GM18858 (cell line): ENCODE measurements around the gene NAGPA.
A peak's percentile ranks its signal among the peaks of the same experiment; 100 is the strongest.
"Not testable (repeated sequence)": the region's sequence is repeated elsewhere in the genome, so short reads cannot be mapped to it uniquely, and the experiment has no call there.

Experiments used
- ATAC-seq: cut with Tn5 transposase; IDR thresholded peaks from one replicate; pipeline ENCODE4 v1.9.1; 2021; ENCODE audit not compliant: unreplicated experiment

The NAGPA gene

GRCh38 chr16:5033256-5034166 lies at the start of gene NAGPA:
Gene NAGPA (minus strand): TSS chr16:5033935. CDS start chr16:5033914, 21 bp downstream.
- ATAC-seq = peak; percentile 73

- ATAC-seq = not testable (repeated sequence)
These were observed 47.3 kb upstream of the NAGPA start for GRCh38 chr16:5080996-5081395.

GRCh38 chr16:5080461-5080860 lies 46.7 kb upstream of the NAGPA start:
- not testable (repeated sequence) for ATAC-seq

GRCh38 chr16:5078626-5079025 lies 44.9 kb upstream of the NAGPA start:
- no peak for ATAC-seq

DNA sequence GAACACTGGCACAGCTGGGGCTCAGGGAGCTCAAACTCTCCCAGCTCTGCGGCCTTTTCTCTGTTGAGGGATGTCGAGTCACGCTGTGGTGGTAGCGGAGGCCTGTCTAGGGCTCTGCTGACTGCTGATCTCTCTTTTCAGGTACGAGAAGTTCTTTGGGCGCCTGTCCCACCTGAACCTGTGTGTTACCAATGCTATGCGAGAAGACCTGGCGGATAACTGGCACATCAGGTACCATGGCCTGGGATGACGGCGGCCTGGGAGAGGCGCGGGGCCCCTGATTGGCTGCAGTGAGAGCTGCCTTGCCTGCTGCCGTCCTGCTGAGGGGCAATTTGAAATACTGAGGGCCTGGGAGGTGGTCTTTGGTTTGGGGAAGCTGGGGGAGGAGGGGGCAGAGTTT lies 43.6 kb upstream of the NAGPA start:
- no peak for ATAC-seq

- ATAC-seq = no peak
These were observed 41.9 kb upstream of the NAGPA start for GRCh38 chr16:5075637-5076036.

DNA sequence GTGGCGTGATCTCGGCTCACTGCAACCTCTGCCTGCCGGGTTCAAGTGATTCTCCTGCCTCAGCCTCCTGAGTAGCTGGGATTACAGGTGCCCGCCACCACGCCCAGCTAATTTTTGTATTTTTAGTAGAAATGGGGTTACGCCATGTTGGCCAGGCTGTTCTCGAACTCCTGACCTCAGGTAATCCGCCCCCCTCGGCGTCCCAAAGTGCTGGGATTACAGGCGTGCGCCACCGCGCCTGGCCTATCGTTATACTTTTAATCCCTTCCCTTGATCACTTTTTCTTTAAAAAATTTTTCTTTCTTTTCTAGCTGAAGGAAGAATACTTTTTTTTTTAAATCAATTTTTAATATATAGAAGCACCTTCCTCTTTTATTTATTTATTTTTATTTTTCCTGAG lies 40.0 kb upstream of the NAGPA start:
- not testable (repeated sequence) for ATAC-seq

DNA sequence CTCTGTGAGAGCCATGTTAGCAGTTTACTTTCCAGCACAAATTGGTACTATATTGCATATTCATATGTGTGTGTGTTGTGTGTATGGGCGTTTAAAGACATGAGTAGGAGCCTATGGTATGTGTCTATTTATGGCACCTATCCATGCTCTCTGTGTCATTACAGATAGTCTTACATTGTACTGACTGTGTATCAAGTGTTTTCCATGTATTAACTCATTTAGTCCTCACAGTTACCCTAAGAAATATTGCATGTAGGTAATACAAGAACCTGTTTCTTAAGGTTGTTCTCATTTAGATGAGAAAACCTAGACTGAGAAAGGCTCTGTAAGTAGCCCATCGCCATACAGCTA lies 39.5 kb upstream of the NAGPA start:
- no peak for ATAC-seq

GRCh38 chr16:5072334-5073278 lies 38.9 kb upstream of the NAGPA start:
- no peak for ATAC-seq

DNA sequence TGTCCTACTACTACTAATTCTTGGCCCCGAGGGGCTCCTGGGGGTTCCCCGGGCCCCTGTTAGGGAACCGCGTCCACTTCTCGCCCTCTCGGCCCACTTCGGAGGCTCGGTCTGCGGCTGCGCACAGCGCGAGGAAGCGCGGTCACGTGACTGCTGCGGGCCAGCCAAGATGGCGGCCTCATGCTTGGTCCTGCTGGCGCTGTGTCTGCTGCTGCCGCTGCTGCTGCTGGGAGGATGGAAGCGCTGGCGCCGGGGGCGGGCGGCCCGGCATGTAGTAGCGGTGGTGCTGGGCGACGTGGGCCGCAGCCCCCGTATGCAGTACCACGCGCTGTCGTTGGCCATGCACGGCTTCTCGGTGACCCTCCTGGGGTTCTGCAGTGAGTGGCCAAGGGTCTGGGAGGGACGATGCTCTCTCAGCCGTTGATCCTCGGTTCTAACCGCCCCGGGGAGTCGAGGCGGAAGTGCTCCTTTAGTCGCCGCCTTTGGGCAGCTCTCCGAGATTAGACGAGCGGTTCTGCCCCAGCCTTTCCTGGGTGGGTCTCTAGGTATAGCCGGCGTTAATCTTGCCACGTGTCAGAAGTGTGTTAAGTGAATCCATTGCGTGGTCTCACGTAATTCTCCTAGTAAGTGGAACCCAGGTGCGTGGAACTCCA lies 38.1 kb upstream of the NAGPA start, which contains the start of gene ALG1:
TSS of gene ALG1 (plus strand) at position 163 of the 653 bp plus-strand sequence. CDS start at position 170, 7 bp downstream.
- ATAC-seq = peak; percentile 71

- no peak for ATAC-seq
These were observed 37.6 kb upstream of the NAGPA start for GRCh38 chr16:5071341-5071680.

- no peak for ATAC-seq
These were observed 36.9 kb upstream of the NAGPA start for GRCh38 chr16:5070431-5071186.

GRCh38 chr16:5069854-5070253 lies 36.1 kb upstream of the NAGPA start:
- ATAC-seq = no peak

DNA sequence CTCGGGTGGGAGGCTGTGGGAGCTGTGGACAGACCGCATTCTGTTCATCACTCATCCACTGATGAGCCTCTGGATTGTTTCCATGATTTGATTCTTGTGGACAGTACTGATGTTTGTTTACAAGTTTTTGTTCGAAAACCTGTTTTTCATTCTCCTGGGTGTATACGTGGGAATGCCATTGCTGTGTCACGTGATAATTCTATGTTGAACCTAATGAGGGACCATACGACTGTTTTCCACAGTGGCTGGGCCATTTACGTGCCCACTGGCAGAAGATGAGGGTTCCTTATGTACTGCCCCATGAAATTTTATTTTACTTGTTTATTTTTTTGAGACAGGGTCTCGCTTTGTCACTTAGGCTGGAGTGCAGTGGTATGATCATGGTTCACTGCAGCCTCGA lies 35.3 kb upstream of the NAGPA start:
- no peak for ATAC-seq

- ATAC-seq = no peak
These were observed 32.8 kb upstream of the NAGPA start for GRCh38 chr16:5066511-5066910.

DNA sequence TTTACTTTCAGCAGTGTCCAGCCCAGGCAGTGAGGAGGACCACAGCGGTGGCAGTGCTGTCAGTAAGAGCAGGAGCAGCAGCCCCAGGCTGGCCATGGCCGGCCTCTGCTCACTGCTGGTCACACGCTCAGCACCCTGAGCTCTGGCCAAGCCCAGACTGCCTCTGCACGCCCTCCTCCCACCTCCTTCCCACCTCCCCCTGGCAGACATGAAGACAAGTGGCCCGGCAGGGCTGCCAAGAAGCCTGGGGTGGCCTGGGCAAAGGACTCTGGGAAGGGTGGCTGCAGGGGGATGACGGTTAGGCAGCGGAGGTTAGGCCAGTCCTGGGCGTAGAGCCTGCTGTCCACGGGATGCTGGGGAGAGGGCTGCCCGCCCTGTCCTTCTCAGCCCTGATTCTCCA lies 32.1 kb upstream of the NAGPA start, which contains the start of gene C16orf89:
TSS of gene C16orf89 (minus strand) at position 144 of the 400 bp plus-strand sequence. CDS start at position 96, 48 bp downstream.
- ATAC-seq = no peak

DNA sequence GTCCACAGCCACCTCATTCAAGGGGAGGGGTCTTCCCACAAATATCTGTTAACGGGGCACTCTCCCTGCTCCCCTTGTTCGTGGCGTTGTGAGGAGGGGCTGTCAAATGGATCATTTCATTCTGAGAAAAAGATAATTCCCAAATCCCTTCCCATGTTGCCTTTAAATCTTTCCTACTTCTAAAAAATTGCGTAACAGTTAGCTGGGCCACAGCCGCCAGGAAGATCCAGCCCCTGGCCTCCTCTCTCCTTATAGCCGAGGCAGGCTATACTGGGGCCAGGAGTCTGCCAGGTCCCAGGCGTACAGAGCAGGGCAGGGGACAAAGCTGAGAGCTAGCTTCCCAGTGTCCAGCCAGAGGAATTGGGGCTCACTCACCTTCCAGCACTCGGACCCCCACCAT lies 31.6 kb upstream of the NAGPA start:
- ATAC-seq = no peak

DNA sequence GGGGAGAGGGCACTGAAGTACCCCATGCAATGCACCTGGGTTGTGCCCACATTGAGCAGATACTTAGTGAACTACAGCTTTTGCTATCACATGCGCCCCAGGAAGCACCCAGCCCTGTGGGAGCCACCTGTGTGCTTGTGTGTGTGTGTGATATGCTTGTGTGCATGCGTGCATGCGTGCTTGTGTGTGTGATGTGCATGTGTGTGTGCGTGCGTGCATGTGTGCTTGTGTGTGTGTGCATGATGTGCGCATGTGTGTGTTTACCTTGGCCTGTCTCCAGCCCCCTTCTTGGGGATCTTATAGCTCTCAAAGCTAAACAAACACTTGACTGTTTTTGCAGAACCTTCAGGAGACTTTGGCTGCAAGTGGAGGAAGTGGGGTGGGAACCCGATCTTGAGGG lies 31.2 kb upstream of the NAGPA start:
- ATAC-seq = no peak

GRCh38 chr16:5062790-5063765 lies 29.3 kb upstream of the NAGPA start:
- no peak for ATAC-seq
